ENCODE measurements around the gene IL17RD. TPM values are rescaled to one million over a fixed set of nuclear protein-coding genes. Genes with fewer than 3 reads are reported as not detected.

IL17RD gene
- total and polyA plus RNA-seq, 2 donors from 2014 or later = 4.4 to 18.9 TPM

DNA sequence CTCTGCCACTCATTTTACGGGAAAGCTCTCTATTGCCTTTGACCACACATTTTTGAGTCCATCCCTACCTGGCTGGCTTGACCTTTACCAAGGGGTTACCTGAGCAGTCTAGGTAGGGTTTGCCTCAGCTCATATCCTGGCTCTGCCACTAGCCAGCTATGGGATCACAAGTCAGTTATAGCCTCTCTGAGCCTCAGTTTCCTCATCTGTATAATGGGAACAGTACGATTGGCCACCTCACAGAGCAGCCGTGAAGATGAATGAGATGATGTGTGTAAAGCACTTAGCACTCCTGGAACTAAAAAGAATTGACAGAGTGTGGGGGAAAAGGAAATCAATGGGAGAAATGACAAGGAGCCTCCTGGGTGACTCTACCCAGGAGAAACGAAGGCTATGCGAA, 76.7 kb downstream of the IL17RD start:
- TF ChIP-seq, protein P1, sequence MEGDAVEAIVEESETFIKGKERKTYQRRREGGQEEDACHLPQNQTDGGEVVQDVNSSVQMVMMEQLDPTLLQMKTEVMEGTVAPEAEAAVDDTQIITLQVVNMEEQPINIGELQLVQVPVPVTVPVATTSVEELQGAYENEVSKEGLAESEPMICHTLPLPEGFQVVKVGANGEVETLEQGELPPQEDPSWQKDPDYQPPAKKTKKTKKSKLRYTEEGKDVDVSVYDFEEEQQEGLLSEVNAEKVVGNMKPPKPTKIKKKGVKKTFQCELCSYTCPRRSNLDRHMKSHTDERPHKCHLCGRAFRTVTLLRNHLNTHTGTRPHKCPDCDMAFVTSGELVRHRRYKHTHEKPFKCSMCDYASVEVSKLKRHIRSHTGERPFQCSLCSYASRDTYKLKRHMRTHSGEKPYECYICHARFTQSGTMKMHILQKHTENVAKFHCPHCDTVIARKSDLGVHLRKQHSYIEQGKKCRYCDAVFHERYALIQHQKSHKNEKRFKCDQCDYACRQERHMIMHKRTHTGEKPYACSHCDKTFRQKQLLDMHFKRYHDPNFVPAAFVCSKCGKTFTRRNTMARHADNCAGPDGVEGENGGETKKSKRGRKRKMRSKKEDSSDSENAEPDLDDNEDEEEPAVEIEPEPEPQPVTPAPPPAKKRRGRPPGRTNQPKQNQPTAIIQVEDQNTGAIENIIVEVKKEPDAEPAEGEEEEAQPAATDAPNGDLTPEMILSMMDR (IDR thresholded peaks at IDR 0.05; ENCODE audit: borderline replicate concordance, extremely low read depth, insufficient read depth) = no peak
- Histone ChIP-seq H3K27ac (ENCODE audit: low read depth in 2 of 2, low read length in 2 of 2) (no peak overlapping the region), H3K36me3 (ENCODE audit: control insufficient read depth in 2 of 3, insufficient read depth in 3 of 3, low read length in 3 of 3) (no peaks in the 10 kb centered on the region), H3K4me3 (ENCODE audit: low read length in 3 of 3) (no peak overlapping the region), H3K4me1 (ENCODE audit: control insufficient read depth in 2 of 3, insufficient read depth in 2 of 3, low read depth in 1 of 3, low read length in 3 of 3) (peaks cover 0 to 3% (median 0%) of the 10 kb centered on the region in 3 donors), H3K9ac (ENCODE audit: low read length in 3 of 3) (no peak overlapping the region), H3K27me3 (ENCODE audit: control insufficient read depth, insufficient read depth, low read length) (no peaks in the 10 kb centered on the region), H3K9me3 (ENCODE audit: control insufficient read depth in 2 of 3, insufficient read depth in 1 of 3, low read length in 3 of 3) (no peaks in the 10 kb centered on the region)
- DNase-seq = no peak
- no peak for FAIRE-seq
- intact Hi-C loops (cut with DNase I) = no loop called here

DNA sequence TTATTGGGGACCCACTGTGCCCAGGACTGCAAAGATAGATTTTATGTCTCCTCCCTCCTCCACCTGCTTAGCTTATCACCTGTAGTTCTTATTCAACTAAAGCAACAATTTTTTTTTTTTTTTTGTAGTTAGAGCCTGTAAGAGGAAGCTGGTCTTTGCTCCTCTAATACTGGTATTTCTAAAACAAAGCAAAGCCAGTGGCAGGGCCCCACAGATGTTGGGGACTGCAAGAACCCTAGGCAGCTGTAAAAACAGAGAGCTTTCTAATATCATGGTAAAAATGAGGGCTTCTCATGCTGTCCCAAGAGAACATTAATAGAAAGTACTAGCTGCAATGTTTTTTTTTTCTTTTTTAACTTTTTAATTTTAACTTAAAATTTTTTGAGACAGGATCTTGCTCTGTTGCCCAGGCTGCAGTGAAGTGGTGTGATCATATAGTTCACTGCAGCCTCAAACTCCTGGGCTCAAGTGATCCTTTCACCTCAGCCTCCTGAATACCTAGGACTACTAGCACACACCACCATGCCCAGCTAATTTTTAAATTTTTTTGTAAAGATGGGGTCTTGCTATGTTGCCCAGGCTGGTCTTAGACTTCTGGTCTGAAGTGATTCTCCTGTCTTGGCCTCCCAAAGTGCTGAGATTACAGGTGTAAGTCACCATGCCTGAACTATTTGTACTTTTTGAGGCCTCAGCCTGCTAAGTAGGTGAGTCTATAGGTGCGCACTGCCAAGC, 77.6 kb downstream of the IL17RD start:
- peaks cover 0 to 3% (median 0%) of the 10 kb centered on the region in 3 donors for H3K4me1 ChIP-seq (ENCODE audit: control insufficient read depth in 2 of 3, insufficient read depth in 2 of 3, low read depth in 1 of 3, low read length in 3 of 3)
- H3K36me3 ChIP-seq (ENCODE audit: control insufficient read depth in 2 of 3, insufficient read depth in 3 of 3, low read length in 3 of 3) = no peaks in the 10 kb centered on the region
- no peak for DNase-seq
- no peak overlapping the region for H3K27ac ChIP-seq (ENCODE audit: low read depth in 2 of 2, low read length in 2 of 2)
- TF ChIP-seq, protein P1 (IDR thresholded peaks at IDR 0.05; ENCODE audit: borderline replicate concordance, extremely low read depth, insufficient read depth) = no peak
- intact Hi-C loops (cut with DNase I) = no loop called here
- H3K27me3 ChIP-seq (ENCODE audit: control insufficient read depth, insufficient read depth, low read length) = no peaks in the 10 kb centered on the region
- FAIRE-seq = no peak
- no peaks in the 10 kb centered on the region for H3K9me3 ChIP-seq (ENCODE audit: control insufficient read depth in 2 of 3, insufficient read depth in 1 of 3, low read length in 3 of 3)
- no peak overlapping the region for H3K4me3 ChIP-seq (ENCODE audit: low read length in 3 of 3)
- H3K9ac ChIP-seq (ENCODE audit: low read length in 3 of 3) = no peak overlapping the region

DNA sequence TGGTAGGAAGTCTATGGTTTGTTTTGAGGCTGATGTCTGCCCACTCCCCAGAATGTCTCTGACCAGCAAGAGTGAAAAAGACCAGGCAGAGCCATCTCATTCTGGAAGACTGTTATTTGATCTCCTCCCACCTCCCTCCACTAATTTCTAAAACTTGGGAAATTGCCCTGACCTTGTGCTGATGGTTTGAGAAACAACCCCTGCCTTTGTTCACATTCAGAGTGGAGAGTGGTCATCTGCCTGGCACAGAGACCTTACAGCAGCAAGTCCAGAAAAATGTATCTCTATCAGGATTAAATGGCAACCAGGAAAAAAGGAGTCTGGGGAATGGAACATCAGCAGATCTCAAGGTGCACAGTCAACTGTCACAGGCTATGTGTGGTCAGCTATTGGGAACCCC, 79.0 kb downstream of the IL17RD start:
- no peaks in the 10 kb centered on the region for H3K27me3 ChIP-seq (ENCODE audit: control insufficient read depth, insufficient read depth, low read length)
- H3K4me3 ChIP-seq (ENCODE audit: low read length in 3 of 3) = no peak overlapping the region
- FAIRE-seq (no peak), DNase-seq (no peak)
- H3K9me3 ChIP-seq (ENCODE audit: control insufficient read depth in 2 of 3, insufficient read depth in 1 of 3, low read length in 3 of 3) = no peaks in the 10 kb centered on the region
- TF ChIP-seq, protein P1 (IDR thresholded peaks at IDR 0.05; ENCODE audit: borderline replicate concordance, extremely low read depth, insufficient read depth) = no peak
- H3K4me1 ChIP-seq (ENCODE audit: control insufficient read depth in 2 of 3, insufficient read depth in 2 of 3, low read depth in 1 of 3, low read length in 3 of 3) = no peaks in the 10 kb centered on the region
- no peak overlapping the region for H3K9ac ChIP-seq (ENCODE audit: low read length in 3 of 3)
- no peaks in the 10 kb centered on the region for H3K36me3 ChIP-seq (ENCODE audit: control insufficient read depth in 2 of 3, insufficient read depth in 3 of 3, low read length in 3 of 3)
- no peak overlapping the region for H3K27ac ChIP-seq (ENCODE audit: low read depth in 2 of 2, low read length in 2 of 2)
- intact Hi-C loops (cut with DNase I) = no loop called here

Data from kidney (tissue), 14 donors.